ENCODE results near the gene GLIS1.

DNA sequence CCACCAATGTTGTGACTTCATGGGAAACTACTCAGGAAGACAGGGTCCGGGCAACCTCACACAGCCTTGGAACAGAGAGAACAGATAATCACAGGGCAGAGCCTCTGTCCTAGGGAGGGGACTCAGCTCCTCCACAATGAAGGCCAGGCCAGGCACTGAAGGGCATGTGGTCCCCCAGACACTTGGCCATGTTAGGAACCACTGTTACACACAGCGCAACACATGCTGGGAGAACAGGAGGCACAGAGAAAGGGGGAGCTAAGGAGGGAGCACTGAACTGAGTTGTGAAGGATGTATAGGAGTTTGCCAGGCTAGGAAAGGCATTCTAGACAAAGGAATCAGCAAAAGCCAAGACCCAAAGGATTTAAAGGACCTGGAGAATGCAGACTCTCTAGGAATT, 152.2 kb downstream of the GLIS1 start:
- TF ChIP-seq, protein P1, sequence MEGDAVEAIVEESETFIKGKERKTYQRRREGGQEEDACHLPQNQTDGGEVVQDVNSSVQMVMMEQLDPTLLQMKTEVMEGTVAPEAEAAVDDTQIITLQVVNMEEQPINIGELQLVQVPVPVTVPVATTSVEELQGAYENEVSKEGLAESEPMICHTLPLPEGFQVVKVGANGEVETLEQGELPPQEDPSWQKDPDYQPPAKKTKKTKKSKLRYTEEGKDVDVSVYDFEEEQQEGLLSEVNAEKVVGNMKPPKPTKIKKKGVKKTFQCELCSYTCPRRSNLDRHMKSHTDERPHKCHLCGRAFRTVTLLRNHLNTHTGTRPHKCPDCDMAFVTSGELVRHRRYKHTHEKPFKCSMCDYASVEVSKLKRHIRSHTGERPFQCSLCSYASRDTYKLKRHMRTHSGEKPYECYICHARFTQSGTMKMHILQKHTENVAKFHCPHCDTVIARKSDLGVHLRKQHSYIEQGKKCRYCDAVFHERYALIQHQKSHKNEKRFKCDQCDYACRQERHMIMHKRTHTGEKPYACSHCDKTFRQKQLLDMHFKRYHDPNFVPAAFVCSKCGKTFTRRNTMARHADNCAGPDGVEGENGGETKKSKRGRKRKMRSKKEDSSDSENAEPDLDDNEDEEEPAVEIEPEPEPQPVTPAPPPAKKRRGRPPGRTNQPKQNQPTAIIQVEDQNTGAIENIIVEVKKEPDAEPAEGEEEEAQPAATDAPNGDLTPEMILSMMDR (IDR thresholded peaks at IDR 0.05; ENCODE audit: borderline replicate concordance, extremely low read depth, low read length, poor library complexity, severe bottlenecking) = no peak
- no peak for TF ChIP-seq EZH2 (IDR thresholded peaks at IDR 0.05; ENCODE audit: borderline replicate concordance, low read depth, low read length, severe bottlenecking)

All from DND-41 (cell line).